DOHH2 (cell line): ENCODE data around the gene CHST5.

Experiments
- EZH2phosphoT487 ChIP-seq: fragments of 200-600 bp; sonication (generic); IDR thresholded peaks from 2 replicates; pipeline ENCODE4 v1.6.1; 2017; ENCODE audit warnings: borderline replicate concordance, mild to moderate bottlenecking, antibody characterized with exemption, low read length, moderate library complexity, mixed read lengths
- TF ChIP-seq, protein P1 (sequence below): fragments of 200-600 bp; sonication (generic); IDR thresholded peaks from one replicate; pipeline ENCODE4 v1.5.1; 2014; ENCODE audit warnings: antibody characterized with exemption, mild to moderate bottlenecking, low read depth, low read length; ENCODE audit not compliant: poor library complexity, severe bottlenecking

DNA sequence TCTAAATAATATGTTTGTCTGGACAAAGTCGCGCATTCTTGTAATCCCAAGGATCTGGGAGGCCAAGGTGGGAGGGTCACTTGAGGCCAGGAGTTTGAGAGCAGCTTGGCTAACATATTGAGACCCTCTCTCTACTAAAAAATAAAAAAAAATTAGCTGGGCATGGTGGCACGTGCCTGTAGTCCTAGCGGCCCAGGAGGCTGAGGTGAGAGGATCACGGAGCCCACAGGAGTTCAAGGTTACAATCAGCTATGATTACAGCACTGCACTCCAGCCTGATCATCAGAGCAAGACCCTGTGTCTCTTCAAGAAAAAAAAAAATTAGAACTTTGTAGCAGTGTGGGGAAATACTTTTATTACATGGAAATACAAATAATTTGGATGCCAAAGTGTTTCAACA, 34.5 kb downstream of the CHST5 start:
- TF ChIP-seq, protein P1, sequence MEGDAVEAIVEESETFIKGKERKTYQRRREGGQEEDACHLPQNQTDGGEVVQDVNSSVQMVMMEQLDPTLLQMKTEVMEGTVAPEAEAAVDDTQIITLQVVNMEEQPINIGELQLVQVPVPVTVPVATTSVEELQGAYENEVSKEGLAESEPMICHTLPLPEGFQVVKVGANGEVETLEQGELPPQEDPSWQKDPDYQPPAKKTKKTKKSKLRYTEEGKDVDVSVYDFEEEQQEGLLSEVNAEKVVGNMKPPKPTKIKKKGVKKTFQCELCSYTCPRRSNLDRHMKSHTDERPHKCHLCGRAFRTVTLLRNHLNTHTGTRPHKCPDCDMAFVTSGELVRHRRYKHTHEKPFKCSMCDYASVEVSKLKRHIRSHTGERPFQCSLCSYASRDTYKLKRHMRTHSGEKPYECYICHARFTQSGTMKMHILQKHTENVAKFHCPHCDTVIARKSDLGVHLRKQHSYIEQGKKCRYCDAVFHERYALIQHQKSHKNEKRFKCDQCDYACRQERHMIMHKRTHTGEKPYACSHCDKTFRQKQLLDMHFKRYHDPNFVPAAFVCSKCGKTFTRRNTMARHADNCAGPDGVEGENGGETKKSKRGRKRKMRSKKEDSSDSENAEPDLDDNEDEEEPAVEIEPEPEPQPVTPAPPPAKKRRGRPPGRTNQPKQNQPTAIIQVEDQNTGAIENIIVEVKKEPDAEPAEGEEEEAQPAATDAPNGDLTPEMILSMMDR: no peak
- no peak for TF ChIP-seq EZH2phosphoT487
